Liver (tissue), 3 donors: Measurements from ENCODE around the gene CTDSP2.

Experiments used
- CTCF ChIP-seq: fragments of 150-350 bp; IDR thresholded peaks from 2 replicates; pipeline ENCODE4 v1.5.1; 2017; ENCODE audit warnings: improper control_type of control experiment, low read depth, low read length; ENCODE audit not compliant: missing input control
- FOXA1 ChIP-seq: IDR thresholded peaks from 2 replicates; pipeline ENCODE4 v1.6.1; 2016; ENCODE audit warnings: antibody characterized with exemption
- GABPA ChIP-seq, 2 donors: IDR thresholded peaks in 1 of 2; conservative IDR thresholded peaks in 1 of 2; 2 replicates each; pipeline ENCODE4 v1.6.1; 2016; ENCODE audit warnings: antibody characterized with exemption in 2 of 2, mild to moderate bottlenecking in 1 of 2, moderate library complexity in 1 of 2
- RAD21 ChIP-seq, 2 donors: IDR thresholded peaks; 2 replicates each; pipeline ENCODE4 v1.6.1; 2016; ENCODE audit warnings: antibody characterized with exemption in 2 of 2, mild to moderate bottlenecking in 2 of 2
- SP1 ChIP-seq: IDR thresholded peaks from 2 replicates; pipeline ENCODE4 v1.6.1; 2018; ENCODE audit warnings: antibody characterized with exemption, mild to moderate bottlenecking
- TAF1 ChIP-seq: conservative IDR thresholded peaks from 2 replicates; pipeline ENCODE4 v1.6.1; 2016; ENCODE audit warnings: antibody characterized with exemption, mild to moderate bottlenecking
- TF ChIP-seq, protein P1 (sequence below): IDR thresholded peaks from 2 replicates; pipeline ENCODE4 v1.6.1; 2016; ENCODE audit warnings: antibody characterized with exemption
- donor health status: healthy.
- donor health status: healthy.

GRCh38 chr12:57866308-57867019, 19.9 kb upstream of the CTDSP2 start:
- TF ChIP-seq GABPA (IDR thresholded peaks at IDR 0.05 in 1 of 2, conservative IDR thresholded peaks at IDR 0.05 in 1 of 2) (no peak), CTCF (no peak), FOXA1 (no peak), SP1 (no peak), TAF1 (no peak), RAD21 (IDR thresholded peaks at IDR 0.05) (no peak)
- TF ChIP-seq, protein P1, sequence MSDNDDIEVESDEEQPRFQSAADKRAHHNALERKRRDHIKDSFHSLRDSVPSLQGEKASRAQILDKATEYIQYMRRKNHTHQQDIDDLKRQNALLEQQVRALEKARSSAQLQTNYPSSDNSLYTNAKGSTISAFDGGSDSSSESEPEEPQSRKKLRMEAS, result no peak
